ENCODE results near the gene CCNG2. TPM values are rescaled to one million over a fixed set of nuclear protein-coding genes. Genes with fewer than 3 reads are reported as not detected.

The CCNG2 gene
- total and polyA plus RNA-seq, 4 donors = 1.2 to 10.8 (median 4.1) TPM

GRCh38 chr4:77176640-77177039, 19.6 kb downstream of the CCNG2 start:
- peaks cover 0 to 1% (median 0%) of the 10 kb centered on the region in 4 donors for H3K4me1 ChIP-seq (ENCODE audit: control insufficient read depth in 4 of 4, insufficient read depth in 4 of 4, low read length in 3 of 4)
- no peak for DNase-seq (ENCODE audit: low spot score)
- H3K27me3 ChIP-seq (ENCODE audit: control insufficient read depth in 4 of 4, insufficient read depth in 4 of 4, low read length in 3 of 4) = no peaks in the 10 kb centered on the region
- H3K27ac ChIP-seq (ENCODE audit: low read depth in 1 of 2, low read length in 2 of 2) = no peak overlapping the region
- TF ChIP-seq TAF1 (conservative IDR thresholded peaks at IDR 0.05) (no peak), FOXA2 (IDR thresholded peaks at IDR 0.05) (no peak), YY1 (IDR thresholded peaks at IDR 0.05) (no peak), EGR1 (IDR thresholded peaks at IDR 0.05; ENCODE audit: low read depth in 2 of 2) (no peak)
- H3K36me3 ChIP-seq (ENCODE audit: control insufficient read depth in 4 of 4, insufficient read depth in 3 of 4, low read depth in 1 of 4, low read length in 3 of 4) = no peaks in the 10 kb centered on the region
- H3K9me3 ChIP-seq (ENCODE audit: control insufficient read depth in 4 of 4, low read length in 3 of 4) = no peaks in the 10 kb centered on the region
- 67% methylated on average over 6 of the region's 6 CpGs for WGBS
- no peak overlapping the region for H3K4me3 ChIP-seq (ENCODE audit: low read depth in 1 of 3, low read length in 3 of 3)
- no peak overlapping the region for H3K9ac ChIP-seq (ENCODE audit: low read depth in 1 of 2, low read length in 2 of 2)

- no peak overlapping the region for H3K4me3 ChIP-seq (ENCODE audit: low read depth in 1 of 3, low read length in 3 of 3)
- no peak overlapping the region for H3K9ac ChIP-seq (ENCODE audit: low read depth in 1 of 2, low read length in 2 of 2)
- H3K36me3 ChIP-seq (ENCODE audit: control insufficient read depth in 4 of 4, insufficient read depth in 3 of 4, low read depth in 1 of 4, low read length in 3 of 4) = no peaks in the 10 kb centered on the region
- DNase-seq (ENCODE audit: low spot score) = no peak
- H3K27me3 ChIP-seq (ENCODE audit: control insufficient read depth in 4 of 4, insufficient read depth in 4 of 4, low read length in 3 of 4) = no peaks in the 10 kb centered on the region
- TF ChIP-seq ZBTB33 (IDR thresholded peaks at IDR 0.05) = no peak
- no peak for TF ChIP-seq RAD21 (IDR thresholded peaks at IDR 0.05)
- no peak for TF ChIP-seq CTCF (IDR thresholded peaks at IDR 0.05; ENCODE audit: low read depth, low read length, missing input control)
- TF ChIP-seq SP1 (IDR thresholded peaks at IDR 0.05) = no peak
- TF ChIP-seq GABPA (IDR thresholded peaks at IDR 0.05 in 1 of 2, conservative IDR thresholded peaks at IDR 0.05 in 1 of 2) = no peak
- TF ChIP-seq FOXA1 (IDR thresholded peaks at IDR 0.05) = no peak
- no peak for TF ChIP-seq FOXA2 (IDR thresholded peaks at IDR 0.05)
- no peak overlapping the region for H3K27ac ChIP-seq (ENCODE audit: low read depth in 1 of 2, low read length in 2 of 2)
- H3K4me1 ChIP-seq (ENCODE audit: control insufficient read depth in 4 of 4, insufficient read depth in 4 of 4, low read length in 3 of 4) = peaks cover 0 to 1% (median 0%) of the 10 kb centered on the region in 4 donors
- H3K9me3 ChIP-seq (ENCODE audit: control insufficient read depth in 4 of 4, low read length in 3 of 4) = no peaks in the 10 kb centered on the region
- WGBS = 88% methylated on average over 3 of the region's 3 CpGs
These were observed 20.2 kb downstream of the CCNG2 start for GRCh38 chr4:77177199-77177598.

GRCh38 chr4:77178560-77178959, 21.6 kb downstream of the CCNG2 start:
- Histone ChIP-seq H3K4me3 (ENCODE audit: low read depth in 1 of 3, low read length in 3 of 3) (no peak overlapping the region), H3K27ac (ENCODE audit: low read depth in 1 of 2, low read length in 2 of 2) (no peak overlapping the region), H3K27me3 (ENCODE audit: control insufficient read depth in 4 of 4, insufficient read depth in 4 of 4, low read length in 3 of 4) (no peaks in the 10 kb centered on the region), H3K4me1 (ENCODE audit: control insufficient read depth in 4 of 4, insufficient read depth in 4 of 4, low read length in 3 of 4) (peaks cover 0 to 1% (median 0%) of the 10 kb centered on the region in 4 donors), H3K9me3 (ENCODE audit: control insufficient read depth in 4 of 4, low read length in 3 of 4) (no peaks in the 10 kb centered on the region), H3K9ac (ENCODE audit: low read depth in 1 of 2, low read length in 2 of 2) (no peak overlapping the region), H3K36me3 (ENCODE audit: control insufficient read depth in 4 of 4, insufficient read depth in 3 of 4, low read depth in 1 of 4, low read length in 3 of 4) (no peaks in the 10 kb centered on the region)
- TF ChIP-seq YY1 (IDR thresholded peaks at IDR 0.05) (no peak), RAD21 (IDR thresholded peaks at IDR 0.05) (no peak), SP1 (IDR thresholded peaks at IDR 0.05) (no peak), TAF1 (conservative IDR thresholded peaks at IDR 0.05) (no peak), EGR1 (IDR thresholded peaks at IDR 0.05; ENCODE audit: low read depth in 2 of 2) (no peak), CTCF (IDR thresholded peaks at IDR 0.05; ENCODE audit: low read depth, low read length, missing input control) (no peak), FOXA1 (IDR thresholded peaks at IDR 0.05) (no peak), ATF3 (IDR thresholded peaks at IDR 0.05) (no peak), GABPA (IDR thresholded peaks at IDR 0.05 in 1 of 2, conservative IDR thresholded peaks at IDR 0.05 in 1 of 2) (no peak), HNF4A (conservative IDR thresholded peaks at IDR 0.05) (no peak), FOXA2 (IDR thresholded peaks at IDR 0.05) (no peak), HNF4G (IDR thresholded peaks at IDR 0.05) (no peak)
- WGBS = 98% methylated on average over 2 of the region's 2 CpGs
- DNase-seq (ENCODE audit: low spot score) = no peak
